Activated naive CD4-positive, alpha-beta T cell treated with anti-CD3 and anti-CD28 coated beads, Interleukin-2, amount 10 ng/mL, durations not matched to agents 7 days and 5 days (primary cell): ENCODE results near the gene KRTAP10-8.
"Not testable (repeated sequence)": the region's sequence is repeated elsewhere in the genome, so short reads cannot be mapped to it uniquely, and the experiment has no call there.

Experiments used
- CTCF ChIA-PET: fragments of 350-600 bp; sonication (Branson Sonifier 250); formaldehyde crosslinking; loops from one replicate; lab custom pipeline; 2021; ENCODE audit warnings: antibody characterized with exemption; lab: Charles Lee
- DNase-seq: peaks from one replicate; pipeline ENCODE4 v3.0.0-alpha.2; 2020
- H3K27ac Mint-ChIP-seq: one replicate; pipeline ENCODE4 v1.8.0; 2021; ENCODE audit warnings: mild to moderate bottlenecking, moderate library complexity, mixed read lengths
- H3K27me3 Mint-ChIP-seq: one replicate; pipeline ENCODE4 v1.8.0; 2021; ENCODE audit warnings: mild to moderate bottlenecking, mixed read lengths
- H3K36me3 Mint-ChIP-seq: one replicate; pipeline ENCODE4 v1.8.0; 2021; ENCODE audit warnings: mixed read lengths
- H3K4me1 Mint-ChIP-seq: one replicate; pipeline ENCODE4 v1.8.0; 2021; ENCODE audit warnings: mixed read lengths
- H3K4me3 Mint-ChIP-seq: one replicate; pipeline ENCODE4 v1.8.0; 2021; ENCODE audit warnings: mild to moderate bottlenecking, moderate library complexity, mixed read lengths
- H3K9me3 Mint-ChIP-seq: one replicate; pipeline ENCODE4 v1.8.0; 2021; ENCODE audit warnings: mixed read lengths

KRTAP10-8 gene

DNA sequence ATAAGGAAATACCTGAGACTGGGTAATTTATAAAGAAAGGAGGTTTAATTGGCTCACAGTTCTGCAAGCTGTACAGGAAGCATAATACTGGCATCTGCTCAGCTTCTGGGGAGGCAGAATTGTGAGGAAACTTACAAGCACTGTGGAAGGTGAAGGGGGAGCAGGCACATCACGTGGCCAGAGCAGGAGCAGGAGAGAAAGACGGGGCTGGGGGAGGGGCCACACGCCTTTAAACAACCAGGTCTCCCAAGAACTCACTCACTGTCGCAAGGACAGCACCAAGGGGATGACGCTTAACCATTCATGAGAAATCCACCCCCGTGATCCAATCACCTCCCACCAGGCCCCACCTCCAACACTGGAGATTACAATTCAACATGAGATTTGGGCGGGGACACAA lies 49.7 kb downstream of the KRTAP10-8 start:
- CTCF ChIA-PET, H3K4me3 Mint-ChIP-seq, H3K27ac Mint-ChIP-seq, DNase-seq: not testable (repeated sequence)
- Mint-ChIP-seq H3K9me3 (peaks cover 49% of the 10 kb centered on the region), H3K27me3 (peaks cover 16% of the 10 kb centered on the region), H3K4me1 (peaks cover 38% of the 10 kb centered on the region), H3K36me3 (peaks cover 42% of the 10 kb centered on the region)
